ENCODE measurements around the gene MYO1B.

GRCh38 chr2:191202881-191203397 lies 42.3 kb upstream of the MYO1B start:
- TF ChIP-seq MTA2 (IDR thresholded peaks at IDR 0.05; ENCODE audit: low read depth) (no peak), CTCF (IDR thresholded peaks at IDR 0.05 in 2 of 3, conservative IDR thresholded peaks at IDR 0.05 in 1 of 3; ENCODE audit: control insufficient read depth in 2 of 3, extremely low read depth in 1 of 3, insufficient read depth in 1 of 3, low read depth in 3 of 3, low read length in 3 of 3) (no peak)

Measured in GM12878 (cell line).